Pancreas (tissue), 10 donors: Measurements from ENCODE around the gene IGFBP3. TPM values are rescaled to one million over a fixed set of nuclear protein-coding genes. Genes with fewer than 3 reads are reported as not detected.

ENCODE experiments used
- ATAC-seq, 4 donors: fragments of 200-7000 bp; cut with Tn5 transposase; one replicate each; pipeline versions ENCODE4 v1.8.0 to v1.9.1; 2020; ENCODE audit warnings: mild to moderate bottlenecking in 4 of 4, moderate library complexity in 4 of 4
- DNase-seq, 6 donors: peaks; one replicate each; pipeline ENCODE4 v3.0.0-alpha.2; 2020
- FAIRE-seq: peaks from 2 replicates; lab custom pipeline; 2012; peaks lifted over from hg19 to GRCh38; lab: Jason Lieb, UNC
- H3K27ac ChIP-seq, 4 donors: fragments of 200-600 bp; sonication (generic); 1 replicate in 3 of 4; 2 replicates in 1 of 4; pipeline versions ENCODE4 v1.5.0 to v1.8.0; 2020
- H3K27me3 ChIP-seq, 4 donors: fragments of 200-600 bp; one replicate each; pipeline ENCODE4 v1.8.0; 2021
- H3K36me3 ChIP-seq, 3 donors: fragments of 200-600 bp; sonication (generic) in 1 of 3; one replicate each; pipeline versions ENCODE4 v1.5.0 to v1.8.0; 2020 to 2021
- H3K4me1 ChIP-seq, 3 donors: fragments of 200-600 bp; one replicate each; pipeline ENCODE4 v1.8.0; 2021
- H3K4me3 ChIP-seq, 4 donors: fragments of 200-600 bp; sonication (generic) in 2 of 4; one replicate each; pipeline versions ENCODE4 v1.5.0 to v1.8.0; 2020 to 2021
- H3K9me3 ChIP-seq, 4 donors: fragments of 200-600 bp; one replicate each; pipeline ENCODE4 v1.8.0; 2021
- WGBS, 2 donors: extraction: QIAGEN DNeasy Blood & Tissue Kit; methylation state at CpG; one replicate each; pipeline ENCODE4 v1.1.7; 2013; 5-methylcytosine and 5-hydroxymethylcytosine counted together
- intact Hi-C, 3 donors: fragments of 100-400 bp; cut with DNase I; formaldehyde crosslinking; loops; one replicate each; pipeline versions ENCODE4 v1.11.1 to v1.14.2; 2022
- polyA plus RNA-seq, 2 donors: library from polyadenylated mRNA; stranded (reverse); fragments of 200-250 nt; gene quantifications; one replicate each; pipeline ENCODE4 v1.2.3, GENCODE V29; 2013
- total RNA-seq, 6 donors: library from RNA; stranded (reverse); fragmentation: NEBNext Ultra II Directional in 4 of 6; extraction: Animal tissue kit (Norgen Biotek cat#: 25700) in 4 of 6; gene quantifications; one replicate each; pipeline versions ENCODE4 v1.2.1 to v1.2.4, GENCODE V29; 2021 to 2023
- TF ChIP-seq, protein P1 (sequence below), 4 donors: fragments of 200-600 bp; sonication (generic) in 3 of 4; IDR thresholded peaks; one replicate each; pipeline versions ENCODE4 v1.5.0 to v1.8.0; 2021; ENCODE audit warnings: antibody characterized with exemption in 4 of 4
- donor health status: healthy with polysubstance abuse.
- donor health status: DM: no; HTN: no; CAD: no; lungs with moderate emphysema.
- donor health status: DM: no; HTN: no; CAD: no.
- donor health status: control.
- donor health status: control.
- donor health status: Bipolar disorder and iron deficiency.
- donor health status: DM: yes; HTN: yes; CAD: no.
- donor health status: DM: no; HTN: no; CAD: no.
- donor health status: DM: no; HTN: no; CAD: no.
- donor health status: DM: yes; HTN: yes; CAD: no.

The IGFBP3 gene
- total and polyA plus RNA-seq, 8 donors = 4.6 to 27.3 (median 13.1) TPM

DNA sequence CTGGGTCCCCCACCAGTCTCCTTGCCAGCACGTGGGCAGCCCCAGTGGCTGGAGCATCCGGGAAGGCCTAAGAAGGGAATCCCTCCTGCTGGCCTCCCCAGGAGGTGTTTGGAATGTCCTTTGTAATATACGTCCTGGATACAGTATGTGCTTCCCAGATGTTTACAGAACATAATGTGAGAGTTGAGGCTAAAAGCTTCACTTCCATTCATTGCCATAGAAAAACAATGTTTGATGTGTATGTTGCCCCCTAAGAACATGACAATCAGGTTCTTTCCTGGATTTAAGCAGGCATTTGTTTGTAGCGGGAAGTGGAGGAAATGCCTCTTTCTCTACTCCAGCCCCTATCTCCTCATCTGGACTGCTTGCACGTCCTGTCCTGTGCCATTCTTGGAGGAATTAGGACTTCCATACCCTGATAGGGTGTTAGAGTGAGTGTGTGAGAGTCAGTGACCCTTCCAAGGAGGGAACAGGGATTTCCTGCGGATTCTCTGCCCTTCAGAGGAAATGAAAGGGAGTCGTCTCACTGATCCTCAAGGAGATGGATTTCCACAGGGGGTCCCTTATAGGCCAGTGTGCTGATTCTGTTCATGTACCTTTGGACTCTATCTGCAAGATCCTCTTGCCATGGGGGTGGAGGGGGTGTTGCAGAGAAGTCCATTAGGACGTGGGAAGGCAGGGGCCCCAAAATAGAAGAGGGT is 31.6 kb downstream of the IGFBP3 start:
- H3K9me3 ChIP-seq = no peaks in the 10 kb centered on the region
- peaks cover 0 to 4% (median 2%) of the 10 kb centered on the region in 4 donors for H3K27me3 ChIP-seq
- no peaks in the 10 kb centered on the region for H3K36me3 ChIP-seq
- TF ChIP-seq, protein P1, sequence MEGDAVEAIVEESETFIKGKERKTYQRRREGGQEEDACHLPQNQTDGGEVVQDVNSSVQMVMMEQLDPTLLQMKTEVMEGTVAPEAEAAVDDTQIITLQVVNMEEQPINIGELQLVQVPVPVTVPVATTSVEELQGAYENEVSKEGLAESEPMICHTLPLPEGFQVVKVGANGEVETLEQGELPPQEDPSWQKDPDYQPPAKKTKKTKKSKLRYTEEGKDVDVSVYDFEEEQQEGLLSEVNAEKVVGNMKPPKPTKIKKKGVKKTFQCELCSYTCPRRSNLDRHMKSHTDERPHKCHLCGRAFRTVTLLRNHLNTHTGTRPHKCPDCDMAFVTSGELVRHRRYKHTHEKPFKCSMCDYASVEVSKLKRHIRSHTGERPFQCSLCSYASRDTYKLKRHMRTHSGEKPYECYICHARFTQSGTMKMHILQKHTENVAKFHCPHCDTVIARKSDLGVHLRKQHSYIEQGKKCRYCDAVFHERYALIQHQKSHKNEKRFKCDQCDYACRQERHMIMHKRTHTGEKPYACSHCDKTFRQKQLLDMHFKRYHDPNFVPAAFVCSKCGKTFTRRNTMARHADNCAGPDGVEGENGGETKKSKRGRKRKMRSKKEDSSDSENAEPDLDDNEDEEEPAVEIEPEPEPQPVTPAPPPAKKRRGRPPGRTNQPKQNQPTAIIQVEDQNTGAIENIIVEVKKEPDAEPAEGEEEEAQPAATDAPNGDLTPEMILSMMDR (IDR thresholded peaks at IDR 0.05) = no peak
- no peaks in the 10 kb centered on the region for H3K4me1 ChIP-seq
- no peak overlapping the region for H3K27ac ChIP-seq
- ATAC-seq (no peak), DNase-seq (no peak), FAIRE-seq (no peak)
- intact Hi-C loops = no loop called here
- 58 to 69% methylated on average over 8 of the region's 8 CpGs for WGBS, 2 donors
- no peak overlapping the region for H3K4me3 ChIP-seq

- peak in 2 of 4 donors; percentile 16 to 17 for ATAC-seq
- peaks cover 0 to 4% (median 2%) of the 10 kb centered on the region in 4 donors for H3K27me3 ChIP-seq
- TF ChIP-seq, protein P1 (IDR thresholded peaks at IDR 0.05) = no peak
- no peaks in the 10 kb centered on the region for H3K36me3 ChIP-seq
- WGBS, 2 donors = 26% methylated on average over 11 to 14 of the region's 14 CpGs
- peak overlapping the region in 2 of 4 donors; percentile 8 to 34 for H3K4me3 ChIP-seq
- no peak for DNase-seq
- no peak overlapping the region for H3K27ac ChIP-seq
- H3K9me3 ChIP-seq = no peaks in the 10 kb centered on the region
- intact Hi-C loops = no loop called here
- H3K4me1 ChIP-seq = no peaks in the 10 kb centered on the region
- FAIRE-seq = no peak
Measured at GRCh38 chr7:45888993-45889366, 32.1 kb downstream of the IGFBP3 start.

DNA sequence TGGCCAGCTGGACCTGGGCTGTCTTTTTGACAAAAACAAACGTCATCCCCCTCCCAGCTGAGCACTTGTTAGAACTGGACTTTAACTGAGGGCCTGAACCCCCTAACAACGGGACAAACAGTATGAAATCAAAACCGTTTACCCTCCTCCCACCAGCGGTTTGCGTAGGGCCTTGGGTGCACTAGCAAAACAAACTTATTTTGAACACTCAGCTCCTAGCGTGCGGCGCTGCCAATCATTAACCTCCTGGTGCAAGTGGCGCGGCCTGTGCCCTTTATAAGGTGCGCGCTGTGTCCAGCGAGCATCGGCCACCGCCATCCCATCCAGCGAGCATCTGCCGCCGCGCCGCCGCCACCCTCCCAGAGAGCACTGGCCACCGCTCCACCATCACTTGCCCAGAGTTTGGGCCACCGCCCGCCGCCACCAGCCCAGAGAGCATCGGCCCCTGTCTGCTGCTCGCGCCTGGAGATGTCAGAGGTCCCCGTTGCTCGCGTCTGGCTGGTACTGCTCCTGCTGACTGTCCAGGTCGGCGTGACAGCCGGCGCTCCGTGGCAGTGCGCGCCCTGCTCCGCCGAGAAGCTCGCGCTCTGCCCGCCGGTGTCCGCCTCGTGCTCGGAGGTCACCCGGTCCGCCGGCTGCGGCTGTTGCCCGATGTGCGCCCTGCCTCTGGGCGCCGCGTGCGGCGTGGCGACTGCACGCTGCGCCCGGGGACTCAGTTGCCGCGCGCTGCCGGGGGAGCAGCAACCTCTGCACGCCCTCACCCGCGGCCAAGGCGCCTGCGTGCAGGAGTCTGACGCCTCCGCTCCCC is 32.7 kb downstream of the IGFBP3 start, which contains the start of gene IGFBP1:
TSS of gene IGFBP1 (plus strand) at position 304 of the 808 bp plus-strand sequence. CDS start at position 469, 165 bp downstream.
- TF ChIP-seq, protein P1 (IDR thresholded peaks at IDR 0.05) = no peak
- Histone ChIP-seq H3K4me1 (no peaks in the 10 kb centered on the region), H3K36me3 (no peaks in the 10 kb centered on the region), H3K4me3 (peak within 1 kb of the TSS in 2 of 4 donors; percentile 8 to 34), H3K9me3 (no peaks in the 10 kb centered on the region), H3K27me3 (peaks cover 0 to 4% (median 2%) of the 10 kb centered on the region in 4 donors), H3K27ac (no peak within 1 kb of the TSS)
- DNase-seq (peak in 1 of 6 donors; percentile 72), ATAC-seq (peak; percentile 42 to 70 (median 68)), FAIRE-seq (no peak)
- intact Hi-C loops = no loop called here
- WGBS, 2 donors = 2 to 3% methylated on average over 59 to 73 of the region's 73 CpGs

DNA sequence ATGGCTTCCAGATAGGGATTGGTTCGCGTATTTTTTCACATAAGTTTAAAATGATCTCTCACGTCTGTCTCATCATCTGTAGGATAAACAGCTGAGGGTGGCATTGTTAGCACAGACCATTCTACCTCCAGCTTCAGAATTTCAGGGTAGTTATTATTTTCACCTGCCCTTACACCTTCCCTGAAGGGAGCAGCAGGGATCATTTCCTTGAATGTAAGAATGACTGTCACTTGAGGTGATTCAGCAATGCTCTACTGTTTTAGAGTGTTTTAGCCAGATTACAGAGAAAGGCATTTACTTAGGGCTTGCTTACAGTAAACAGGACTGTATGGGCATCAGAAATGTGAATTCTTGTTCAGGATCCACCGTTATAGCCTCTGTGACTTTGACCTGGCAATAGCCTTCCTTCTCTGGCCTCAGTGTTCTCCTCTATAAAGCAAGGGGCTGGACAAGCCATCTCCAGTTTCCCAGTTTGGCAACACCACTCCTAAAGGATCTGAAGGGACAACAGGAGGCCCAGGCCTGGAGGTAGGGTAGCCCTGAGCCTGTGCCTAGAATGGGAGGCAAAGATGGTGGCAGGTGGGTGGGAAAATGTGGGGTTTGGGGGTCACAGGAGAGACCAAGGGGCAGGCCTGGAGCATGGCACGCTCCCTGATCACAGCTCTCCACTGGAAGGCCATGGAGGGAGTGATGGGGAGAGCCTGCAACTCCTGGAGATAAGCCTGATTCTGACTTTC is 34.0 kb downstream of the IGFBP3 start:
- 87 to 92% methylated on average over 5 of the region's 5 CpGs for WGBS, 2 donors
- ATAC-seq (no peak), DNase-seq (no peak), FAIRE-seq (no peak)
- intact Hi-C loops = no loop called here
- no peaks in the 10 kb centered on the region for H3K9me3 ChIP-seq
- peaks cover 0 to 4% (median 2%) of the 10 kb centered on the region in 4 donors for H3K27me3 ChIP-seq
- TF ChIP-seq, protein P1 (IDR thresholded peaks at IDR 0.05) = no peak
- H3K36me3 ChIP-seq = no peaks in the 10 kb centered on the region
- H3K27ac ChIP-seq = no peak overlapping the region
- no peaks in the 10 kb centered on the region for H3K4me1 ChIP-seq
- no peak overlapping the region for H3K4me3 ChIP-seq
